ENCODE results near the gene ELP4. TPM values are rescaled to one million over a fixed set of nuclear protein-coding genes. Genes with fewer than 3 reads are reported as not detected.

ELP4 gene
- total and polyA plus RNA-seq, 5 donors from 2014 or later = 21.0 to 24.2 (median 21.4) TPM

GRCh38 chr11:31812383-31813381, 303.1 kb downstream of the ELP4 start:
- no peaks in the 10 kb centered on the region for H3K9me3 ChIP-seq (ENCODE audit: control insufficient read depth in 2 of 2, low read length in 2 of 2)
- peaks cover 19 to 68% (median 33%) of the 10 kb centered on the region in 4 donors for H3K4me1 Mint-ChIP-seq
- H3K36me3 Mint-ChIP-seq = no peaks in the 10 kb centered on the region
- H3K4me3 Mint-ChIP-seq = peak overlapping the region; percentile 67 to 86 (median 82)
- H3K4me3 ChIP-seq (ENCODE audit: low read depth, low read length) = no peak overlapping the region
- peaks cover 84% of the 10 kb centered on the region for H3K27me3 Mint-ChIP-seq
- H3K27me3 ChIP-seq (ENCODE audit: control insufficient read depth, insufficient read depth, low read length) = peaks cover 38% of the 10 kb centered on the region
- peak overlapping the region in 1 of 3 donors; percentile 48 for H3K27ac Mint-ChIP-seq
- H3K27ac ChIP-seq (ENCODE audit: insufficient read depth, low read length, poor library complexity, severe bottlenecking) = no peak overlapping the region
- DNase-seq (no peak), ATAC-seq (ENCODE audit: low read depth in 2 of 2) (no peak)
- peaks cover 83% of the 10 kb centered on the region for H3K4me1 ChIP-seq (ENCODE audit: control insufficient read depth, insufficient read depth, low read length, poor library complexity, severe bottlenecking)
- peaks cover 0 to 7% (median 0%) of the 10 kb centered on the region in 7 donors for H3K9me3 Mint-ChIP-seq
- H3K36me3 ChIP-seq (ENCODE audit: control insufficient read depth, insufficient read depth, low read length) = no peaks in the 10 kb centered on the region

GRCh38 chr11:31813391-31814175, 304.0 kb downstream of the ELP4 start:
- H3K27ac Mint-ChIP-seq = peak overlapping the region in 1 of 3 donors; percentile 69
- Histone ChIP-seq H3K4me1 (ENCODE audit: control insufficient read depth, insufficient read depth, low read length, poor library complexity, severe bottlenecking) (peaks cover 90% of the 10 kb centered on the region), H3K9me3 (ENCODE audit: control insufficient read depth in 2 of 2, low read length in 2 of 2) (no peaks in the 10 kb centered on the region), H3K4me3 (ENCODE audit: low read depth, low read length) (peak overlapping the region; percentile 31), H3K36me3 (ENCODE audit: control insufficient read depth, insufficient read depth, low read length) (no peaks in the 10 kb centered on the region), H3K27ac (ENCODE audit: insufficient read depth, low read length, poor library complexity, severe bottlenecking) (no peak overlapping the region), H3K27me3 (ENCODE audit: control insufficient read depth, insufficient read depth, low read length) (peaks cover 32% of the 10 kb centered on the region)
- peak overlapping the region; percentile 65 to 86 (median 68) for H3K4me3 Mint-ChIP-seq
- H3K36me3 Mint-ChIP-seq = no peaks in the 10 kb centered on the region
- ATAC-seq (ENCODE audit: low read depth in 2 of 2) (no peak), DNase-seq (no peak)
- peaks cover 82% of the 10 kb centered on the region for H3K27me3 Mint-ChIP-seq
- H3K9me3 Mint-ChIP-seq = peaks cover 0 to 5% (median 0%) of the 10 kb centered on the region in 7 donors
- peaks cover 14 to 63% (median 32%) of the 10 kb centered on the region in 4 donors for H3K4me1 Mint-ChIP-seq

GRCh38 chr11:31814176-31814868, 304.8 kb downstream of the ELP4 start:
- peaks cover 87% of the 10 kb centered on the region for H3K4me1 ChIP-seq (ENCODE audit: control insufficient read depth, insufficient read depth, low read length, poor library complexity, severe bottlenecking)

GRCh38 chr11:31815711-31816467, 306.3 kb downstream of the ELP4 start:
- Mint-ChIP-seq H3K4me3 (peak overlapping the region; percentile 7 to 80 (median 74)), H3K4me1 (peaks cover 3 to 52% (median 20%) of the 10 kb centered on the region in 4 donors), H3K9me3 (peaks cover 0 to 4% (median 0%) of the 10 kb centered on the region in 7 donors), H3K27ac (peak overlapping the region in 1 of 3 donors; percentile 91), H3K27me3 (peaks cover 88% of the 10 kb centered on the region), H3K36me3 (no peaks in the 10 kb centered on the region)
- H3K36me3 ChIP-seq (ENCODE audit: control insufficient read depth, insufficient read depth, low read length) = no peaks in the 10 kb centered on the region
- no peak overlapping the region for H3K4me3 ChIP-seq (ENCODE audit: low read depth, low read length)
- no peak overlapping the region for H3K27ac ChIP-seq (ENCODE audit: insufficient read depth, low read length, poor library complexity, severe bottlenecking)
- H3K4me1 ChIP-seq (ENCODE audit: control insufficient read depth, insufficient read depth, low read length, poor library complexity, severe bottlenecking) = peaks cover 71% of the 10 kb centered on the region
- no peak for DNase-seq
- peaks cover 27% of the 10 kb centered on the region for H3K27me3 ChIP-seq (ENCODE audit: control insufficient read depth, insufficient read depth, low read length)
- no peak for ATAC-seq (ENCODE audit: low read depth in 2 of 2)
- no peaks in the 10 kb centered on the region for H3K9me3 ChIP-seq (ENCODE audit: control insufficient read depth in 2 of 2, low read length in 2 of 2)

More at GRCh38 chr11:31814176-31814868, 304.8 kb downstream of the ELP4 start:
- no peak for DNase-seq
- Mint-ChIP-seq H3K27me3 (peaks cover 82% of the 10 kb centered on the region), H3K27ac (no peak overlapping the region), H3K4me1 (peaks cover 12 to 59% (median 28%) of the 10 kb centered on the region in 4 donors), H3K4me3 (peak overlapping the region; percentile 15 to 81 (median 53)), H3K9me3 (peaks cover 0 to 5% (median 0%) of the 10 kb centered on the region in 7 donors), H3K36me3 (no peaks in the 10 kb centered on the region)
- Histone ChIP-seq H3K27ac (ENCODE audit: insufficient read depth, low read length, poor library complexity, severe bottlenecking) (no peak overlapping the region), H3K9me3 (ENCODE audit: control insufficient read depth in 2 of 2, low read length in 2 of 2) (no peaks in the 10 kb centered on the region), H3K27me3 (ENCODE audit: control insufficient read depth, insufficient read depth, low read length) (peaks cover 26% of the 10 kb centered on the region), H3K4me3 (ENCODE audit: low read depth, low read length) (no peak overlapping the region), H3K36me3 (ENCODE audit: control insufficient read depth, insufficient read depth, low read length) (no peaks in the 10 kb centered on the region)
- ATAC-seq (ENCODE audit: low read depth in 2 of 2) = no peak

GRCh38 chr11:31816468-31817053, 307.0 kb downstream of the ELP4 start:
- H3K4me3 Mint-ChIP-seq = peak overlapping the region; percentile 7 to 80 (median 74)
- no peak for ATAC-seq (ENCODE audit: low read depth in 2 of 2)
- DNase-seq = no peak
- no peaks in the 10 kb centered on the region for H3K36me3 Mint-ChIP-seq
- Histone ChIP-seq H3K4me3 (ENCODE audit: low read depth, low read length) (no peak overlapping the region), H3K9me3 (ENCODE audit: control insufficient read depth in 2 of 2, low read length in 2 of 2) (peaks cover 0 to 3% of the 10 kb centered on the region in 2 experiments), H3K4me1 (ENCODE audit: control insufficient read depth, insufficient read depth, low read length, poor library complexity, severe bottlenecking) (peaks cover 65% of the 10 kb centered on the region), H3K27me3 (ENCODE audit: control insufficient read depth, insufficient read depth, low read length) (peaks cover 33% of the 10 kb centered on the region), H3K27ac (ENCODE audit: insufficient read depth, low read length, poor library complexity, severe bottlenecking) (no peak overlapping the region), H3K36me3 (ENCODE audit: control insufficient read depth, insufficient read depth, low read length) (no peaks in the 10 kb centered on the region)
- H3K27ac Mint-ChIP-seq = peak overlapping the region in 1 of 3 donors; percentile 91
- H3K27me3 Mint-ChIP-seq = peaks cover 89% of the 10 kb centered on the region
- peaks cover 5 to 46% (median 16%) of the 10 kb centered on the region in 4 donors for H3K4me1 Mint-ChIP-seq
- peaks cover 0 to 8% (median 0%) of the 10 kb centered on the region in 7 donors for H3K9me3 Mint-ChIP-seq

- no peak for DNase-seq
- no peak overlapping the region for H3K27ac Mint-ChIP-seq
Measured at GRCh38 chr11:31817054-31817620, 307.6 kb downstream of the ELP4 start.

More at GRCh38 chr11:31817054-31817620, 307.6 kb downstream of the ELP4 start:
- Histone ChIP-seq H3K27me3 (ENCODE audit: control insufficient read depth, insufficient read depth, low read length) (peaks cover 39% of the 10 kb centered on the region), H3K4me1 (ENCODE audit: control insufficient read depth, insufficient read depth, low read length, poor library complexity, severe bottlenecking) (peaks cover 59% of the 10 kb centered on the region), H3K36me3 (ENCODE audit: control insufficient read depth, insufficient read depth, low read length) (no peaks in the 10 kb centered on the region), H3K9me3 (ENCODE audit: control insufficient read depth in 2 of 2, low read length in 2 of 2) (peaks cover 0 to 3% of the 10 kb centered on the region in 2 experiments), H3K27ac (ENCODE audit: insufficient read depth, low read length, poor library complexity, severe bottlenecking) (no peak overlapping the region), H3K4me3 (ENCODE audit: low read depth, low read length) (no peak overlapping the region)
- Mint-ChIP-seq H3K4me3 (peak overlapping the region; percentile 67 to 79 (median 71)), H3K36me3 (no peaks in the 10 kb centered on the region), H3K9me3 (peaks cover 0 to 8% (median 0%) of the 10 kb centered on the region in 7 donors), H3K4me1 (peaks cover 9 to 42% (median 13%) of the 10 kb centered on the region in 4 donors), H3K27me3 (peaks cover 89% of the 10 kb centered on the region)
- ATAC-seq (ENCODE audit: low read depth in 2 of 2) = no peak
